ENCODE results near the gene GRXCR2. TPM values are rescaled to one million over a fixed set of nuclear protein-coding genes. Genes with fewer than 3 reads are reported as not detected.

Gene GRXCR2
- total RNA-seq, 1 donor from 2014 or later: not detected

DNA sequence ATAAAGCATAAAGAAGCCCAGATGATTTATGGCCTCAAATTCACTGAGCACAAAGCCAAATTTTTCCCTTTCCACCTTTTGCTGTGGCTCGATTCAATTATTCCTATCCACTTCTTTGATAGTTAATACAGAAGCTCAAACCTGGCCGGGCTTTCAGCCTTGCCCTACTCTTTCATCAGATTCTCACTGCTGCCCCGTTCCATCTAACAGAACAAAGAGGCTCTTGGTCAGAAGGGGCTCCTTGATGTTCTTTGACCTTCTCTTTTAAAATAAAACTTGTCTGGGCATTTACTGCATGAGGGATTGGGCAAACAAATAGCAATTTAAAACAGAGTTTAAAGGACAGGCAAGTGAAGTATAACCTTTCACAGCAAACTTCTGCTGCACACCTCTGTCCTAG is 9.8 kb downstream of the GRXCR2 start:
- H3K27ac Mint-ChIP-seq: no peak overlapping the region
- no peaks in the 10 kb centered on the region for H3K4me1 Mint-ChIP-seq

DNA sequence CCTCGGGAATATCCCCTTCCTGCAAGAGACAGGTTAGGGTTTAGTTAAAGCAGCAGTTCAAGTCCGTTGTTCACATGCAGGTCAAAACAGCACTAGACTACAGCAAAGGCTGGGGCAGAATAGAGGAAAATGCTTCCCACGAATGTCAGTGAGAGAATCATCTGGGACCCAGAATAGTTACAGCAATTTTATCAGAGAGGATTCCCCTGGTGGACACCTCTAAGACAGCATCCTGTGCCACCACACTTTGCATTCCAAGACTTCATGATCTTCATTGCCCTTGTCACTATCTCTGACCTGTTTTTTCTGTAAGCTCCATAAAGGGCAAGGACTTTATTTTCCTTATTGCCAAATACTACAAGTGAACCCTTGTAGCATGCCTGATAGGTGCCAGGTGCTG is 12.9 kb downstream of the GRXCR2 start:
- Histone ChIP-seq H3K9me3 (ENCODE audit: low read depth) (no peaks in the 10 kb centered on the region), H3K79me2 (ENCODE audit: low read depth) (no peaks in the 10 kb centered on the region), H3K36me3 (no peaks in the 10 kb centered on the region), H3F3A (ENCODE audit: low read depth) (no peaks in the 10 kb centered on the region), H3K4me2 (no peak overlapping the region), H3K27me3 (no peaks in the 10 kb centered on the region), H4K20me1 (ENCODE audit: low read depth) (no peaks in the 10 kb centered on the region), H3K9ac (no peak overlapping the region), H3K27ac (no peak overlapping the region), H3K4me3 (no peak overlapping the region), H2AFZ (replicated peaks) (no peak overlapping the region), H3K4me1 (peaks cover 13% of the 10 kb centered on the region)
- no peak for TF ChIP-seq EZH2 (IDR thresholded peaks at IDR 0.05)
- no peak for TF ChIP-seq EZH2phosphoT487 (IDR thresholded peaks at IDR 0.05)
- peak; percentile 40 for TF ChIP-seq CTCF (IDR thresholded peaks at IDR 0.05)
- H3K4me1 Mint-ChIP-seq: peaks cover 12% of the 10 kb centered on the region
- no peaks in the 10 kb centered on the region for H3K36me3 Mint-ChIP-seq
- no peak overlapping the region for H3K4me3 Mint-ChIP-seq
- H3K27ac Mint-ChIP-seq: no peak overlapping the region
- DNase-seq (ENCODE audit: low spot score): peak; percentile 4
- H3K27me3 Mint-ChIP-seq (ENCODE audit: insufficient read depth, low read depth): peaks cover 2% of the 10 kb centered on the region
- no peaks in the 10 kb centered on the region for H3K9me3 Mint-ChIP-seq

More for the DNA sequence above, 9.8 kb downstream of the GRXCR2 start:
- Histone ChIP-seq H3K36me3 (no peaks in the 10 kb centered on the region), H3K27ac (no peak overlapping the region), H3K27me3 (no peaks in the 10 kb centered on the region), H4K20me1 (ENCODE audit: low read depth) (no peaks in the 10 kb centered on the region), H3K4me2 (no peak overlapping the region), H3F3A (ENCODE audit: low read depth) (no peaks in the 10 kb centered on the region), H3K4me1 (no peaks in the 10 kb centered on the region), H3K4me3 (no peak overlapping the region), H3K9me3 (ENCODE audit: low read depth) (no peaks in the 10 kb centered on the region), H2AFZ (replicated peaks) (no peak overlapping the region), H3K79me2 (ENCODE audit: low read depth) (no peaks in the 10 kb centered on the region), H3K9ac (no peak overlapping the region)
- TF ChIP-seq CTCF (IDR thresholded peaks at IDR 0.05) (no peak), EZH2 (IDR thresholded peaks at IDR 0.05) (no peak), EZH2phosphoT487 (IDR thresholded peaks at IDR 0.05) (no peak)
- H3K4me3 Mint-ChIP-seq: no peak overlapping the region
- no peak for DNase-seq (ENCODE audit: low spot score)
- peaks cover 2% of the 10 kb centered on the region for H3K27me3 Mint-ChIP-seq (ENCODE audit: insufficient read depth, low read depth)
- H3K9me3 Mint-ChIP-seq: no peaks in the 10 kb centered on the region
- no peaks in the 10 kb centered on the region for H3K36me3 Mint-ChIP-seq

DNA sequence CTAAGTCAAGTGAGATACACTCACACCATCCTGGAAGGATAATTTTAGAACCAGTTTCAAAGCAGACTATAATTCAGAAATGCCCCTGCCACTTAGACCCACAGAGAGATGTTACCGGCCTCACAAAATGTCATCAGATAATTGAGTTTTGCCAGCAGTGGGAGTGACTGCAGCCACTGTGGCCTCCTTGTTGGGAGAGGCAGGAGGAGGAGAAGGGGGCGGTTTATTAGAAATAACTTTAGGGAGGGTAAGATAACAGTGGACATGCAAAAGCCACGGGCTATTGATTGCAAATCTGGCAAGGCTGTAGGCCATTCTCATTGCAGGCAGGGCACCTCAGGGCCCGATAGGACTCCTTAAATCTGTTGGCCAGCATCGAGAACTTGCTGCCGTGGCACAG is 13.4 kb downstream of the GRXCR2 start:
- Histone ChIP-seq H3K79me2 (ENCODE audit: low read depth) (no peaks in the 10 kb centered on the region), H3F3A (ENCODE audit: low read depth) (no peaks in the 10 kb centered on the region), H3K9me3 (ENCODE audit: low read depth) (no peaks in the 10 kb centered on the region), H4K20me1 (ENCODE audit: low read depth) (no peaks in the 10 kb centered on the region), H3K4me2 (no peak overlapping the region), H3K4me1 (peaks cover 13% of the 10 kb centered on the region), H2AFZ (replicated peaks) (no peak overlapping the region), H3K36me3 (no peaks in the 10 kb centered on the region), H3K27ac (no peak overlapping the region), H3K27me3 (no peaks in the 10 kb centered on the region), H3K4me3 (no peak overlapping the region), H3K9ac (no peak overlapping the region)
- Mint-ChIP-seq H3K4me1 (peaks cover 14% of the 10 kb centered on the region), H3K9me3 (no peaks in the 10 kb centered on the region), H3K27ac (no peak overlapping the region), H3K27me3 (ENCODE audit: insufficient read depth, low read depth) (peaks cover 4% of the 10 kb centered on the region), H3K4me3 (no peak overlapping the region), H3K36me3 (no peaks in the 10 kb centered on the region)
- no peak for DNase-seq (ENCODE audit: low spot score)
- TF ChIP-seq EZH2phosphoT487 (IDR thresholded peaks at IDR 0.05) (no peak), CTCF (IDR thresholded peaks at IDR 0.05) (no peak), EZH2 (IDR thresholded peaks at IDR 0.05) (no peak)
